HG03095 (cell line): ENCODE results near the gene THOC2.
A peak's percentile ranks its signal among the peaks of the same experiment; 100 is the strongest.
"Not testable (repeated sequence)": the region's sequence is repeated elsewhere in the genome, so short reads cannot be mapped to it uniquely, and the experiment has no call there.

Experiments used
- ATAC-seq: cut with Tn5 transposase; IDR thresholded peaks from one replicate; pipeline ENCODE4 v1.9.1; 2021; ENCODE audit warnings: moderate library complexity; ENCODE audit not compliant: unreplicated experiment

Gene THOC2

DNA sequence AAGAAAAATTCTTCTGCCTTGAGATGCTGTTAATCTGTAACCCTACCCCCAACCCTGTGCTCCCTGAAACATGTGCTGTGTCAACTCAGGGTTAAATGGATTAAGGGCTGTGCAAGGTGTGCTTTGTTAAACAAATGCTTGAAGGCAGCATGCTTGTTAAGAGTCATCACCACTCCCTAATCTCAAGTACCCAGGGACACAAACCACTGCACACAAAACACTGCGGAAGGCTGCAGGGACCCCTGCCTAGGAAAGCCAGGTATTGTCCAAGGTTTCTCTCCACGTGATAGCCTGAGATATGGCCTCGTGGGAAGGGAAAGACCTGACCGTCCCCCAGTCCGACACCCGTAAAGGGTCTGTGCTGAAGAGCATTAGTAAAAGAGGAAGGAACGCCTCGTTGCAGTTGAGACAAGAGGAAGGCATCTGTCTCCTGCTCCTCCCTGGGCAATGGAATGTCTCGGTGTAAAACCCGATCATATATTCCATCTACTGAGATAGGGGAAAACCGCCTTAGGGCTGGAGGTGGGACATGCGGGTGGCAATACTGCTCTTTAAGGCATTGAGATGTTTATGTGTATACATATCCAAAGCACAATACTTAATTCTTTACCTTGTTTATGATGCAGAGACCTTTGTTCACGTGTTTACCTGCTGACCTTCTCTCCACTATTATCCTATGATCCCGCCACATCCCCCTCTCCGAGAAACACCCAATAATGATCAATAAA lies 53.0 kb downstream of the THOC2 start:
- ATAC-seq, result not testable (repeated sequence)

DNA sequence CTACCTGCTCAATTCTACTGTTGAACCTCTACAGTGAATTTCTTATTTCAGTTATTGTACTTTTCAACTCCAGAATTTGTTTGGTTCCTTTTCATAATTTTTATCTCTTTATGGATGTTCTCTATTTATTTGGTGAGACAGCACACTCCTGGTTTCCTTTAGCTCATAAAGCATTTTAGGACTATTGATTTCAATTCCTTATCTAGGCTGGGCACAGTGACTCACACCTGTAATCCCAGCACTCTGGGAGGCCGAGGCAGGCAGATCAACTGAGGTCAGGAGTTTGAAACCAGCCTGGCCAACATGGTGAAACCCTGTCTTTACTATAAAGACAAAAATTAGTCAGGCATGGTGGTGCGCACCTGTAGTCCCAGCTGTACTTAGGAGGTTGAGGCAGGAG lies 57.7 kb downstream of the THOC2 start:
- no peak for ATAC-seq

DNA sequence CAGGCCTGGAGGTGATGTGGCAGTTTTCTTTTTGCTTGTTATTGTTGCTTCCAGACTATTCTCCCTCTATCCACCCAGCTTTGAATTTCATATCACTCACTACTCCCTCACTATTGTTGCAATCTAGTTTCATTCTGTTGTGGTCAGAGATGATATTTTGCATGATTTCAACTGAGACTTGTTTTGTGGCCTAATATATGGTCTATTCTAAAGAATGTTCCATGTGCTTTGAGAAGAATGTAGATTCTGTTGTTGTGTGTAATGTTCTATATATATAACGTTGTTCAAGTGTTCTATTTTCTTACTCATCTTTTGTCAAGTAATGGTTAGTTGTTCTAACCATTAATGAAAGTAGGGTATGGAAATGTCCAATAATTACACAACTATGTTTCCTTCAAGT lies 59.0 kb downstream of the THOC2 start:
- no peak for ATAC-seq

DNA sequence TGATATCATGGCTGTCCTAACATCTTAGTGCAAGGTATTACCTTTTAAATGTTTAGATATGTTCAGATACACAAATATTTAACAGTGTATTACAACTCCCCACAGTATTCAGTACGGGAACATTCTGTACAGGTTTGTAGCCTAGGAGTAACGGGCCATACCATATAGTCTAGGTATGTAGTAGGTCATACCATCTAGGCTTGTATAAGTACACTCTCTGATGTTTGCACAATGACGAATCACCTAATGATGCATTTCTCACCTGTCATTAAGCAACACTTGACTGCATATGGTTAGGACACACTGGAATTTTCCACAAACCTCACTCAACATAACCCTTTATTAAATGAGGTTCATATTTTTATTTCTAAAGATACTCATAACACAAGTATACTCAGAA lies 67.7 kb downstream of the THOC2 start:
- no peak for ATAC-seq

DNA sequence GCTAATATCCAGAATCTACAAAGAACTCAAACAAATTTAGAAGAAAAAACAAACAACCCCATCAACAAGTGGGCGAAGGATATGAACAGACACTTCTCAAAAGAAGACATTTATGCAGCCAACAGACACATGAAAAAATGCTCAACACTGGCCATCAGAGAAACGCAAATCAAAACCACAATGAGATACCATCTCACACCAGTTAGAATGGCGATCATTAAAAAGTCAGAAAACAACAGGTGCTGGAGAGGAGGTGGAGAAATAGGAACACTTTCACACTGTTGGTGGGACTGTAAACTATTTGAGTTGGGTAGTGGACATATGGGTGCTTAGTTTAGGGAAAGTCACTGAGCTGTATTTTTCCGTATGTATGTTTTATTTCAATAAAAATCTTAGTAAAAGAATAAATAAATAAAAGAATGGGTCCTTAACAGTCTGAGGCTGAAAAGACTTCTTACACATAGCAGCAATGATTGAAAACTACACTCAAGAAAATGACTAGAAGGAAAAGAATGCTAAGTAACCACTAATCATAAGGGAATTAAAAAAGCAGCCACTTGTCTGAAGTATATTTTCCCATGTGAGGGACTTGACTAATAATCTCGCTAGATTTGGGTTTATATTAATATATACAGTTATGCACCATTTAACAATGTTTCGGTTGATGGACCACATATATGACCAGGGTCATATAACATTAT lies 68.2 kb downstream of the THOC2 start:
- ATAC-seq, result not testable (repeated sequence)

DNA sequence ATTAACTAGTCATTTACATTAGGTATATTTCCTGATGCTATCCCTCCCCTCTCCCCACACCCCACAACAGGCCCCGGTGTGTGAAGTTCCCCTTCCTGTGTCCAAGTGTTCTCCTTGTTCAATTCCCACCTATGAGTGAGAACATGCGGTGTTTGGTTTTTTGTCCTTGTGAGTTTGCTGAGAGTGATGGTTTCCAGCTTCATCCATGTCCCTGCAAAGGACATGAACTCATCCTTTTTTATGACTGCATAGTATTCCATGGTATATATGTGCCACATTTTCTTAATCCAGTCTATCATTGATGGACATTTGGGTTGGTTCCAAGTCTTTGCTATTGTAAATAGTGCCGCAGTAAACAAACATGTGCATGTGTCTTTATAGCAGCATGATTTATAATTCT lies 69.1 kb downstream of the THOC2 start:
- ATAC-seq, result not testable (repeated sequence)

DNA sequence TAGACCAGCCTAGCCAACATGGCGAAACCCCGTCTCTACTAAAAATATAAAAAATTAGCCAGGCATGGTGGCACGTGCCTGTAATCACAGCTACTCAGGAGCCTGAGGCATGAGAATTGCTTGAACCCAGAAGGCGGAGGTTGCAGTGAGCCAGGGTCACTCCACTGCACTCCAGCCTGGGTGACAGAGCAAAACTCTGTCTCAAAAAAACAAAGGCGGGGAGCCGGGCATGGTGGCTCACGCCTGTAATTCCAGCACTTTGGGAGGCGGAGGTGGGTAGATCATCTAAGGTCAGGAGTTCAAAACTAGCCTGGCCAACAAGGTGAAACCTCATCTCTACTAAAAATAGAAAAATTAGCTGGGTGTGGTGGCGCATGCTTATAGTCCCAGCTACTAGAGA lies 76.3 kb downstream of the THOC2 start:
- not testable (repeated sequence) for ATAC-seq

DNA sequence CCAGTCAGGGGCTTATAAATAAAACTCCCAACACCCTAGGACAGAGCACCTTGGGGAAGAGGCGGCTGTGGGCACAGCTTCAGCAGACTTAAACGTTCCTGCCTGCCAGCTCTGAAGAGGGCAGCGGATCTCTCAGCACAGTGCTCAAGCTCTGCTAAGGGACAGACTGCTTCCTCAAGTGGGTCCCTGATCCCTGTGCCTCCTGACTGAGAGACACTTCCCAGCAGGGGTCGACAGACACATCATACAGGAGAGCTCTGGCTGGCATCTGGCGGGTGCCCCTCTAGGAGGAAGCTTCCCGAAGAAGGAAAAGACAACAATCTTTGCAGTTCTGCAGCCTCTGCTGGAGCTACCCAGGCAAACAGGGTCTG lies 84.1 kb downstream of the THOC2 start:
- not testable (repeated sequence) for ATAC-seq

DNA sequence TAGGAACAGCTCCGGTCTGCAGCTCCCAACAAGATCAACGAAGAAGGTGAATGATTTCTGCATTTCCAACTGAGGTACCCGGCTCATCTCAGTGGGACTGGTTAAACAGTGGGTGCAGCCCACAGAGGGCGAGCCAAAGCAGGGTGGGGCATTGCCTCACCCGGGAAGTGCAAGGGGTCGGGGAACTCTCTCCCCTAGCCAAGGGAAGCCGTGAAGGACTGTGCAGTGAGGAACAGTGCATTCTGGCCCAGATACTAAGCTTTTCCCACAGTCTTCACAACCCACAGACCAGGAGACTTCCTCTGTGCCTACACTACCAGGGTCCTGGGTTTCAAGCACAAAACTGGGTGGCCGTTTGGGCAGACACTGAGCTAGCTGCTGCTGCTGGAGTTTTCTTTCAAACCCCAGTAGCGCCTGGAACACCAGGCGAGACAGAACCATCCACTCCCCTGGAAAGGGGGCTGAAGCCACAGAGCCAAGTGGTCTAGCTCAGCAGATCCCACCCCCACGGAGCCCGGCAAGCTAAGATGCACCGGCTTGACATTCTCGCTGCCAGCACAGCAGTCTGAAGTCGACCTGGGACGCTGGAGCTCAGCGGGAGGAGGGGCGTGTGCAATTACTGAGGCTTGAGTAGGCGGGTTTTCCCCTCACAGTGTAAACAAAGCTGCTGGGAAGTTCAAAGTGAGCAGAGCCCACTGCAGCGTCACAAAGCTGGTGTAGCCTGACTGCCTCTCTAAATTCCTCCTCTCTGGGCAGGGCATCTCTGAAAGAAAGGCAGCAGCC lies 84.6 kb downstream of the THOC2 start:
- no peak for ATAC-seq

DNA sequence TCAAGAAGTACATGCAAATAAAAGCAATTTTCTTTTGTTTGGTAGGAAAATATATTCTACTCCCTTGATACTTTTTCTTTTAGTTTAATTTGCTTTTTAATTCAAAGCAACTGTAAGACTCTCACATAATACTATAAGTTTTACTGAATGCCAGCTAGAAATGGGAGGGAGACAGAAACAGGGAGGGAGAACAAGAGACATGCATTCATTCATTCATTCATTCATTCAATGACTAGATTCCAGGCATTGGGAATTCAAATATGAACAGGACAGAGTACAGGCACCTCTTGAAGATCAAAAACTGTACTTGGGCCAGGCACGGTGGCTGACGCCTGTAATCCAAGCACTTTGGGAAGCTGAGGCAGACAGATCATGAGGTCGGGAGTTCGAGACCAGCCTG lies 85.6 kb downstream of the THOC2 start:
- ATAC-seq, result no peak

DNA sequence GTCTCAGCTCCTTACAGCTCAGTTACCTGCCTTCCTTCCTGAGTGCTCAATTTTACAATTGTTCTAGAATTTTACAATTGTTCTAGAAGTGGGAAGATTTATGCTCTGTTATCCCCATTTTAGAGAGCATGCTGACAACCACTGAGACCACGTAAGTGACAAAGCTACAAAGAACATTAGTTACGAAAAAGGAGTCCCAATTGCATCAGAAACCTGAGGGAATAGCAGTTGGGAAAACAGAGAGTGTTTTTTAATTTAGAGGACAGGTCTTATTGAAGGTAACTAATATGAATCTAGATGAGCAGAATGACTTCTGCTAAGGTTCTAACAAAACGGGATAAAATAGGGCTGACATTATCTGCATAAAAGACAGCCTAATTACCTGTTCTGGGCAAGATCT lies 103.3 kb downstream of the THOC2 start:
- ATAC-seq, result no peak

DNA sequence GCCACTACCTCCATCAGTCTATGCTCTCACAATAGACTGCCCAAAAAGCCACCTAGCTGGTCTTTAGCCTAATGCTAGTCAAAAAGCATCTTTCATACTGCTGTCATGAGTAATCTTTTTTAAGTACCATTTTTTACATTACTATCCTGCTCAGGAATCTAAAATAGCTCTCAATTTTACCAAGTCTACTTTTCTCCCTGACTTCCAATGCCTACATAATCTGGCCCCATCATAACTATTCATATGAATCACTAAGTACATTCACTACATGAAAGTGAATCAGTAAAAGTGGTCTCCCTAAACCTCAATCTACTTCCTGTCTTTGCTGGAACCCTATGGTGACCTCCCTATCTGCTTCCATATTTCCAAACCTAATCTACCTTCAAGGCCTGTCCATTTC lies 105.9 kb downstream of the THOC2 start:
- ATAC-seq, result no peak

DNA sequence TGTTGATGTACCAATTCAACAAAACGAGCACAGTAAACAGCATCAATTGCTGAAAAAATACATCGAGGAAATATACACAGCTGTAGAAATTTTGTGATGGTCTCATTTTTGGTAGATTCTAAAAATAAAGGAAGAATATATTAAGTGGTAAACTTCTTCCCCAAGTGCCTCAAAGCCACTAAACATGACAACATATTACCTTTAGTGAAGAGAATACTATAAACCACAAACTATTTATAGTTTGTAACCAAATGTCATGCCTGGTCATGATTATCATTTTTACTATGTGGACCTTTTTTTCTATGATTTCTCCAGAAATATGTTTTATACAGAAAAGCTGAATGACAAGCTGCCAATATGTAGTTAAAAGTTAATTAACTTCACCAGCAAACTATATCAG lies 106.9 kb downstream of the THOC2 start:
- ATAC-seq, result no peak

DNA sequence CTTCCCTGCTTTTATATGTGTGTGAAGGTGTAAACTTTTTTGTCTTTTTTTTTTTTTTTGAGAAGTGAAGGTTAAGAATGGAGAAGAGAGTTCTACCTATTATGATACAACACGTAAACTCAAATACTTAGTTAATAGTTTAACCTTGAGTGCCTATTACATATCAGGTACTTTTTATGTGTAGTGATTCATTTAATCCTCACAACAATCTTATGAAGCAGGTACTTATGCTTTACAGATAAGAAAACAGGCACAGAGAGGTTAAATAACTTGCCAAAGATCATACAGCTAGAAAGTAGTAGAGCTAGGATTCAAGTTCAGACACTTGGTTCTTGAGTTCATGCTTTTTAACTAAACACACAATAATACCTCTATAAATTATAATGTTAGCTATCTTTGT lies 107.4 kb downstream of the THOC2 start:
- ATAC-seq, result no peak

DNA sequence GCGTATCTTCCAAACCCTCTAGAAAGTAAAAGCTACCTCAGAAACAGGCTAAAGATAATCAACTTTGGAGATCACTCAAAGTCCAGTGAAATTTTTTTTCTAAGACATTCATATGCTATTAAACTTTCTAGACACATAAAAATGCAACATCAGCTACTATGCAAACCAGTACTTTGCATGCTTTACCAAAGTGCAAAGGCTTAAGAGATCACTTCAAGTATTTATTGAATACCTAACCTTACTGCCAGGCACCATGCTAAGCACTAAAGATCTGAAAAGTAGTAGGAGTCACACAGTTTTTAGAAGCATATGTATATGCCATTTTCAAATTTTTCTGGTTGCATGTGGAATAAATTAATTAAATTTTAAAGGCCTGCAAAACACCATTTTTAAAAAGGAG lies 115.8 kb downstream of the THOC2 start:
- no peak for ATAC-seq

DNA sequence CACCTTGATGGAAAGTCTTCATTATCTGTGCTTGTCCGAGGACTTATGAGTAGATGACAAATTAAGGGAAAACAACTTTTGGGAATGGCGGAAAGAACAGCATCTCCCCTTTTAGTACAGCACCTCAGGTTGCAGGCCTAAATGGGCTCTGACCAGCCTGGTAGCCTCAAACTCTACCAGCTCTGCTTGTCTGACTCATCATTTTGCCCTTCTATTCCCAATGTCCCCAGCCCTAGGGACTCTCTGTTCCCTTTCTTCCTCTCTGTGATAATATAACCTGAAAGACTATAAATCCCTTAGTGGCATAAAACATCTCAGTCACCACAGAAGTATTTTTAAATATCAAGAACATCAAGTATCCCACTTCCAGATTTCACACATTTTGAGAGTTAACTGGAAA lies 121.9 kb downstream of the THOC2 start:
- no peak for ATAC-seq

DNA sequence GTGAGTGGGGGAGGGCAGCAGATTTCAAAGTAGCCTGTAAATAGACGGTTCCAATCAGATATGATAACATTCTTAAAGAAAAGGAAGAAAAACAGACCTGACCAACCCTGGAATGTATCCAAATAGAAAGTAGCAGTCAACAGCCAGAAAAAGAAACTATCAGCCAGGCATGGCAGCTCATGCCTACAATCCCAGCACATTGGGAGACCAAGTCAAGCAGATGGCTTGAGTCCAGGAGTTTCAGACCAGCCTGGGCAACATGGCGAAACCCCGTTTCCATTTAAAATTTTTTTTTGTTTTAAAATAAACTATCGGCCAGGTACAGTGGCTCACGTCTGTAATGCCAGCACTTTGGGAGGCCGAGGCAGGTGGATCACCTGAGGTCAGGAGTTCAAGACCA lies 125.0 kb downstream of the THOC2 start:
- no peak for ATAC-seq

DNA sequence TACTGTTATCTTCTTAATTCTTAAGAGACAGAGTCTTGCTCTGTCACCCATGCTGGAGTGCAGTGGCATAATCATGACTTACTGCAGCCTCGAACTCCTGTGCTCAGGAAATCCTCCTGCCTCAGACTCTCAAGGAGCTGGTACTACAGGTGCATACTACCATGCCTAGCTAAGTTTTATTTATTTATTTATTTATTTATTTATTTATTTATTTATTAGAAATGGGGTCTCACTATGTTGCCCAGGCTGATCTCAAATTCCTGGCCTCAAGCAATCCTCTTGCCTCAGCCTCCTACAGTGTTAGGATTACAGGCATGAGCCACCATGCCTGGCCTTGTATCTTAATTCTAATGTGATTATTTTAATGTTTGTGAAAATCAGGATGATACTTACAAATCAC lies 125.6 kb downstream of the THOC2 start:
- no peak for ATAC-seq

DNA sequence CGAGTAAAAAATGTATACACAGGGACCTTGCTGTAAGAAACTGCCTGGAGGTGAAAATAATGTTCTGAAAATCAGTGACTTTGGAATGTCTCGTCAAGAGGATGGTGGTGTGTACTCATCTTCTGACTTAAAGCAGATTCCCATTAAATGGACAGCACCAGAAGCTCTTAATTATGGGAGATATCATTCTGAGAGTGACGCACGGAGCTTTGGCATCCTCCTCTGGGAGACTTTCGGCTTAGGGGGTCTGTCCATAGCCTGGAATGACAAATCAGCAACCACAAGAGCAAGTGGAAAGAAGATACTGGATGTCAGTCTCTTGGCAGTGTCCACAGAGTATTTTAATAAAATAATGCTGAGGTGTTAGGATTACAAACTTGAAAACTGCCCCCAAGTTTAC lies 129.4 kb downstream of the THOC2 start:
- no peak for ATAC-seq

DNA sequence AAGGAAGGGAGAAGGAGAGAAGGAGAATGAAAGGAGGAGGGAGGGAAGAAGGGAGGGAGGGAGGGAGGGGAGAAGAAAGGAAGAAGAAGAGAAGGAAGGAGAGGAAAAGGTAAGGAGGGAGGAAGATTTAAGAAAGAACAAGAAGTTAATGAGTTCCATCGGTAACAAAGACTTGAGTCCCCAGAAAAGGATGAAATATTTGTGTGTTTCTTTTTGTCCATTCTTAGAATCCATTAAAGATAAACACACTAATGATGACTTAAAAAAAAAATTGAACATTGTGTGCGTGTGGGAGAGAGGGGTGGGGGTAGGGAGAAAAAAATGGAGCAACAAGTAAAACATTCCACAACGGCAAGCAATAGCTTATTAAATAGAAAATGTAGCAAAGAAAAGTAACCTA lies 131.4 kb downstream of the THOC2 start:
- ATAC-seq, result no peak

DNA sequence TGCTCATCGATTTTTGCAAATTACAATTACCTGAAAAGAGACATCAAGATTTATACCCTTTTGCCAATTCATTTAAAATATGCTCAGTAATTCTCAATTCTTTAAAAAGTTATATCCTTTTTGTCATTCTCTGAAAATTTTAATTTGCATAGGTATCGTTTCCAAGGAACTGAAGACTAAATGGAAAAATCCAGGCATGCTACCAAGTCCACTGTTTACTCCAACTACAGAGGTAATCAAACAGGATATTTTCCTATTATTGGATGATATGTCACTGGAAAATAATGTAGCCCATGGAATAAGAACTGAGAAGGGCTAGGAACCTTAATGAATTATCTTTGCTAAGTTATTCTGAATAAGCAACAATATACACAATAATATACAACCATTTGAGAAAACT lies 132.7 kb downstream of the THOC2 start:
- ATAC-seq, result no peak

DNA sequence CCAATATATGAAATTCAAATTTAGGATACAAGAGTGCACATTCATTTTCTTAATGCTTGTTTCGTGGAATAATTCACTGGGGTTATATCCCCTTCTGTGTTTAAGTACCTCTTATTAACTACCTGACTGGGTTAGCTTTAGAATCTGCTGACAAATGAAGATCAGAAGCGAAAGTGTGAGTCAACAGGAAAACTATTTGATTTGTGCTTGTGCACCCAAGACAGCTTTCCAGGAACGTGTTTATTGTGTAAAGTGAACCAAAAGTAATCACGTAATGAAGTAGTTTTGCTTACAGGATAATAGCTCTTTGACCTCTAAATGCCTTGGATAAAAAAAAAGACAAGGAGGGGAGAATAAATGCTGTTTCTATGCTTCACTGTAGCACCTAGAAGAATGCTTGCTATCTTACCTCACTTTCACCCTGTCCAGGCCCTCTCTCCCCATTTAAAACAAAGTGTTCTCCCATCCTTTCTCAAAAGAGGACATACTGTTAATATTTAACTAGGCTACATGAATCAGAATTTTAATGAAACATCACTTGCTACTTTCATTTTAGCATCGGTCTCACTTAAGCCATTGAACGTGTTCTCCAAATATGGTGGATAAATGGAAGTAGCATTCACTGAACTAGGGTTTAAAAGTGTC lies 141.9 kb downstream of the THOC2 start:
- peak; percentile 67 for ATAC-seq
